GM19468 (cell line): ENCODE data around the gene PDGFRB.

Source experiments
- ATAC-seq: cut with Tn5 transposase; IDR thresholded peaks from one replicate; pipeline ENCODE4 v1.9.1; 2021; ENCODE audit warnings: mild to moderate bottlenecking, moderate library complexity, moderate number of reproducible peaks; ENCODE audit not compliant: unreplicated experiment; ENCODE audit errors: extremely low read depth

The PDGFRB gene

DNA sequence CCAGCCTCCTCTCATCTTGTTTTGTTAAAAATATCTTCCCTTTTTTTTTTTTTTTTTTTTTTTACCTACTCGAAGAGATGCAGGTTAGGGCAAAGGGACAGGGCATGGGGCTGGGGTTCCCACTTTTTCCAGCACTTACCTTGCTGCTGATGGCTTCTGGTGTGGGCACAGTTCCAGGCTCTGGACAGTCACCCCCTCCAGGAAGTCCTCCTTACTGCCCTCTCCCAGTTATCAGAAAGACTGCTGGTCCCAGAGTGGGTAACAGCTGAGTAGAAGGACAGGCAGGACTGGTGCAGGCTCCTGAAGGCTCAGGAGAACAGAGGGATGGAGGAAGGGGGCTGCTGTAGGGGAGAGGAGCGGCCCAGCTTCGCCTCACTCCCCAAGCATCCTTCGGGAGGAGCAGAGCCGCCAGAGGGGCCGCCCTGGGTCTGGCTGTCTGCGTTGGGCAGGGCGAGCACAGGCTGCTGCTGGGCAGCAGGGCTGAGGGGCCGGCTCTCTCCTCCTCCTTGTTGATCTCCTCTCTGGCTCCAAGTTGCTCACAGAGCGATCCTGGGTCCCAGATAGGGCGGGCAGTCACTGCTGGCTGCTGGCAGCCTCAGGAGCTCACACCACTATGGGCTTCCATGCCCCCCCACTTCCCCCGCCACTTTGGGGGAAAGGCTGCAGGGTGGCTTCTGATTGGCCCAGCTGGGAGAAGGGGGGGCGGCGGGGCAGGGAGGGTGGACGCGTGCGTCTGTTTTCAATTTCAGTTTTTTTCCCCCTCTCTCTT is at the start of gene PDGFRB:
PDGFRB (minus strand) TSS at position 588 of the 769 bp plus-strand sequence. CDS start 18,798 bp downstream, outside the sequence.
- ATAC-seq = no peak

DNA sequence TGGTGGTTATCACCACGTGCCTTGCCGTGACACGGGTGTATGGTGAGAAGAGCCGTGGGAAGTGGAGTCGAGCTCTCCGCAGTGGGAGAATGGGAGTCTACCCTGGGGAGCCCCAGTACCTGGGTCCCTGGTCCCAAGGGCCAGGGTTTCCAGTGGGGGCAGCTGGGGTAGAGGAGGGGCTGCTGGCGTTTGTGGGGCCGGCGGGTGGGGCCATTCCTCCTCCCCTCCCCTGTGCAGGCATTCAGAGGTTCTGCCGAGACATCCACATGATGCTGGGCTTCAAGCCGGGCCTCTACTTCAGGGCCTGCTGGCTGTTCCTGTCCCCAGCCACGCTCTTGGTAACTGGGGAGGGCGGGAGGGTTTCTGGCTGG is 48.9 kb upstream of the PDGFRB start:
- no peak for ATAC-seq

DNA sequence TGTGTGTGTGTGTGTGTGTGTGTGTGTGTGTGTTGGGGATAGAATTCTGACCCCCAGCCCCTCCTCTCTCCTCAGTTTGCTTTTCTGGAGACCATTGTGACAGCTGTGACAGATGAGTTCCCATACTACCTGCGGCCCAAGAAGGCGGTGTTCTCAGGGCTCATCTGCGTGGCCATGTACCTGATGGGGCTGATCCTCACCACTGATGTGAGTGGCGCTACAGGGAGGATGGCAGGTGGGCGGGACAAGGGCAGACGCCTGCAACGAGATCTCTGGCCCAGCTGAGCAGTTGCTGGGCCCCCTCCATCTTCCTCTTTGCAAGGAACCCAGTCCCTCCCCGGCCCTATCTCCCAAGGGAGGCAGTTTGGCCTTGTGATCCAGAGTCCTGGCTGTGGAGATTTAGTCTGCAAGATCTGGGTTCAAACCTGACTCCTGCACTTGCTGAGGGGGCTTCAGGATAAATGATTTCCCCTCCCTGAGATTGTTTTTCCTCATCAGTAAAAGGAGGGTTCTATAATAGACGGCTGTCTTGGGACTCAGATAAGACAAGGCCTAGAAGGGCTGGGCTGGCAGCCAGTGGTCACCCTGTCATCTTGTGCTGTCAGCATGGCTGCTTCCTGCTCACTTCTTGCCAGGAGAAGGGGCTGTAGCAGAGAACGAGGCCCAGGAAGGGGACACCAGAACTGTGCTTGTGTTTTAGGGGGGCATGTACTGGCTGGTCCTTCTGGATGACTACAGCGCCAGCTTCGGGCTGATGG is 48.4 kb upstream of the PDGFRB start:
- ATAC-seq = no peak

DNA sequence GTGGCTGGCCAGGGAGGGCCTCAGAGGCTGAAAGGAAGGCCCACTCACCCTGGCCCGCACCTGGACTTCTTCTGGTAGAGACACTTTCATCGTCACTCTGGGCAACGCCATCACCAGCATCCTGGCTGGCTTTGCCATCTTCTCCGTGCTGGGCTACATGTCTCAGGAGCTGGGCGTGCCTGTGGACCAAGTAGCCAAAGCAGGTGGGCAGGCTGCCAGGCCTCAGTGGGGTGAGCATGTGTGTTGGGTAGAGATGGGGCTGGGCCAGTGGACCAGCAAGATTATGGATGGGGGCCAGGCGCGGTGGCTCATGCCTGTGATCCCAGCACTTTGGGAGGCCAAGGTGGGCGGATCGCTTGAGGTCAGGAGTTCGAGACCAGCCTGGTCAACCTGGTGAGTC is 46.9 kb upstream of the PDGFRB start:
- ATAC-seq = no peak

DNA sequence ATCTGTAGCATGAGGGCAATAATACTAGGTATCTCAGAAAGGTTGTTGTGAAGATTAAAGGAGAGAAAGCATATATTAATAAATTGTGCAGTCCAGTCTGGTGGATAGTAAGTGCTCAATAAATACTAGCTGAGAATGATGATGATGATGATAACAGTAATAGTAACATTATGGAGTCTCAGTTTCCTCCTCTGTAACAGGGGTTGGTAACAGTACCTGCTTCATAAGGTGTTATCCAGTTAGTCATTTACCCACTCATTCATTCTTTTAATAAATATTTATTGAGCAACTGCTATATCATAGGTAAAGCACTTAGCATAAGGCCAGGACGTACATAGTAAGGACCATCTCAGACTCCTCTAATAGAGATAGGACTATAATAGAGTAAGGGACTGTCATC is 41.8 kb upstream of the PDGFRB start:
- no peak for ATAC-seq

DNA sequence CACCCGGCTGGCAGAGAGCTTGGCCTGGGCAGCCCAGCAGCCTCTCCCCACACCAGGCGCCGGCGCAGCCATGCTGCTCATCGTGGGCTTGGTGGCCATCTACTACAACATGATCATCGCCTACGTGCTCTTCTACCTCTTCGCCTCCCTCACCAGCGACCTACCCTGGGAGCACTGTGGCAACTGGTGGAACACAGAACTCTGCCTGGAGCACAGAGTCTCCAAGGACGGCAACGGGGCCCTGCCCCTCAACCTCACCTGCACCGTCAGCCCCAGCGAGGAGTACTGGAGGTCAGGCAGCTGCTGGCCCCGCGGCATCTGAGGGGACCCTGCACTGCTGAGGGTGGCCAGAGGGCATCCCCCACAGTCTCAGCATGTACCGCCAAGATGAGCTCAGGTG is 41.3 kb upstream of the PDGFRB start:
- no peak for ATAC-seq

DNA sequence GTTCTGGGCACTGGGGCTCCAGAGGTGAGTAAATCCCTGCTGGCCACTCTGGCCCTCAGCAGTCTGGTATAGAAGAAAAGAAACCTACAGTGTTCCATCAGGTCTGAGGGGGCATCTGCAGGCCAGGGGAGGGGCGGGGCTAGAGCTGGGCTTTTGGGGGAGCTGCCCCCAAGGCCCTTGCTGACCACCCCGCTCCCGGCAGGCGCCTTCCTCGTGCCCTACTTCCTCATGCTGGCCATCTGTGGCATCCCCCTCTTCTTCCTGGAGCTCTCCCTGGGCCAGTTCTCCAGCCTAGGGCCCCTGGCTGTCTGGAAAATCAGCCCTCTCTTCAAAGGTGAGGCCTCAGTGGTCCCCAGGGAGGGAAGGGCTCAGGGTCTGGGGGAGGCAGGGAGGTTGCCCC is 40.9 kb upstream of the PDGFRB start:
- ATAC-seq = no peak

DNA sequence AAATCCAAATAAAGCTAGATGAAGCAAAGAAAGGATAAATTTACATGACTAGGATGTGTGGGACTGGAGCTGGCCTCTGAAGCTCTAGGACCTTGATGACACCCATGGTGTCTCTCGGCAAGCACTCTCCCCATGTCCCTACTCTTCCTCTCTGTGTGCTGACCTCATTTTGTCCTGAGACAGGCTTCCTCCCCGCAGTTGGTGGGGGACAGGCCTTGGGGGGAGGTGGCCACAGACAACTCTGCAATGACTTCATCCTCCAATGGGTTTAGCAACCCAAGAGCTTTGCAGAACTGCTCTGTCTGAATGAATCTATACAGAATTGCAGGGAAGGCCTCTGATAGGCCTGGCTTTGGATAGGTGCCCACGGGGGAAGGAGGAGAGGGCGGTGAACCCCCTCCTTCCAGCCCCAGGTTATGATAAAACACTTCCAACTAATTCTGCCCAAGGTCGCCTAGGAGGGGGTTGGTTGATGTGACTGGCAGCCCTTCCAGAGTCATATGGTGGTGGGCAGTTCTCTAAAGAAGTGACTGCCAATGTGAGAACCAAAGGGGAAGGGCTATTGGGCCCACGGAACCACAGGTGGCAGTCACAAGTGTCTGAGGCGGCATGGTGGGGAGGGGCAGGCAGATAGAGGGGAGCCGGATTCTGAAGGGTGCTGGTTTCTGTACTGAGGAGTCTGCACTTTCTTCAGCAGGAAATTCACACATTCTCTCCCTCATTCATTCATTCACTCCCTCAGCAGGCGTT is 40.3 kb upstream of the PDGFRB start:
- ATAC-seq = no peak

DNA sequence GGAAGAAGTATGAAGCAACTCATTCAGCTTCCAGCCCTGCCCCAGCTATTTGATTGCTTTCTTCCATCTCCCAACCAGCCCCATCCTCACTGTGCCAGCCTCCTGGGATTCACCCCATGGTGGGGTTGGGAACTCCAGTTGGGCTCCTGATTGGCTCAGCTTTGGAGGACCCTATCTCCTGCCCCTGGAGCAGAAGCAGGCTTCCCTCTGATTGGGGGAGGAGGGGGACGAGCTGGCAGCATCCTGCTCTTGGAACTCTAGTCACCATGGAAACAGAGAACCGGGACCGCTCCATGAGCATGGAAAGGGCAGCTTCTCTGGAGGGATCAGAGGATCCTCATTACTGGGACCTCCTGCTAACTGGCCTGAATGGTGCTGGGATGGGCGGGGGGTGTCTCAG is 36.8 kb upstream of the PDGFRB start:
- no peak for ATAC-seq

DNA sequence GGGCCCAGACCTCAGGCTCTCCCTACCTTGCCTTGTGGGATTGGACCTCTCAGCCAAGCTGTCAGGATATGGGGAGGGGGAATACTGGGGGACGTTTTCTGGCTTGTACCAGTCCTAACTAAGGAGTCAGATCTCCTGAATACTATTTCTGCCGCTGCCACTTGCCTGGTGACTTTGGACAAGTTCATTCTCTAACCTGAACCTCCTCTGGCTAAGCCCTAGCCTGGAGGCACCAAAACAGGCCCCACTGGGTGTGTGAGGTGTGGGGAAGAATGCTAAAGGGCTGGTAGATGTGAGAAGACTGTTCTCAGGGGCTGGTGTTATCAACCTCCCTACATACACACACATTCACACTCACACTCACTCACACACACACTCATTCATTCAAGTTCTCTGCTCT is 35.3 kb upstream of the PDGFRB start:
- ATAC-seq = no peak

DNA sequence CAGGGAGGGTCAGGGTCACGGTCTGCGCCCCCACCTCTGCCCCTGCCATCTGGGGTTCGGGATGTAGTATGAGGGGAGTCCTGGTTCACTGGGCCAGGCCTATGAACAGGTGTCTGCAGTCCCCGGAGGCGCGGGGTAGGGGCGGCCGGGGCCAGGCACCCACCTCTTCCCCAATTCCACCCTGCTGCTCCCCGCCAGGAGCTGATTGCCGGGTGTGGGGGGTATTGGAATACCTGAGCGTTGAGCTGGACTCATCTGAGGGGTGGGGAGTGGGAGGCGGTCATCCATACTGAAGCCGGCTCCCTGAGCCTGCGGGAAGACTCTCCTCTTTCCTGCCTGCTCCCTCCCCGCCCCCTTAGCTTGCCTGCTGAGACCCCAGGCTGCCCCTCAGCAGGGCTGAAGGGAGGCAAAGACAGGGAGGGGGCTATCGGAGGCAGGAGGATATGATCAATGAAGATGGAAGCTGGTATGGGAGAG is 34.9 kb upstream of the PDGFRB start:
- no peak for ATAC-seq

DNA sequence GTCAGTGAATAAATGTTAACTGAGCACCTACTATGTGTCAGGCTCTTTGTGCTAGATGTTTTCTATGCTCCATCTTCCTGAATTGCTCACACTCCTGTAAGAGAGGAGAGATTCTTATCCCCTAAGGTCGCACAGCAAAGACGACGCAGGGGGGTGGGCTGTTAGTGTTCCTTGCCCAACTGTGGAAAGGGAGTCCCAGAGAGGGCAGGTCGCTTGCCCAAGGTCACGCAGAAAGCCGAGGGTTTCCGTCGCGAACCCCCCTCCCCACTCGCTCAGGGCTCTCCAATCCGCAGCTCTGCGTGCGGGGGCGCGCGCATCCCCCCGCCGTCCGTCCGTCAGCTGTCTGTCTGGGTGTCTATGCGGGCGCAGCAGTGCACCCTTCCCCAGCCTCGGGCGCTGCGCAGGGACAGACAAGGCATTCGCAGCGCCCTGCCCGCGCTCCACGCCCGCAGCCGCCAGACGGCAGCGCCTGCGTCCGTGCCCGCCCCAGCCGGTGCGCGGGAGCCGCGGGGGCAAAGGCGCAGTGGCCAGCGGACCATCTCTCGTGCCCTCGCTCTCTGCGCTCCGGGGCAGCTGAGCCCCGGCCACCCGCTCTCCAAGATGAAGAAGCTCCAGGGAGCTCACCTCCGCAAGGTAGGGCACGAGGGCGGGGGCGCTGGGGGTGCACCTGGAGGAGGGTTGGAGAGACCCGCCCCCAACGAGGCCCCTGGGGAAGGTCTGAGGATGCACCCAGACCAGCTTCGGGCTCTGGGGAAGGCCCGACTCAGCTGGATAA is 34.3 kb upstream of the PDGFRB start, which contains the start of gene SLC6A7:
SLC6A7 (plus strand) TSS at position 335 of the 775 bp plus-strand sequence; CDS start at position 601, 266 bp downstream.
- ATAC-seq = no peak

DNA sequence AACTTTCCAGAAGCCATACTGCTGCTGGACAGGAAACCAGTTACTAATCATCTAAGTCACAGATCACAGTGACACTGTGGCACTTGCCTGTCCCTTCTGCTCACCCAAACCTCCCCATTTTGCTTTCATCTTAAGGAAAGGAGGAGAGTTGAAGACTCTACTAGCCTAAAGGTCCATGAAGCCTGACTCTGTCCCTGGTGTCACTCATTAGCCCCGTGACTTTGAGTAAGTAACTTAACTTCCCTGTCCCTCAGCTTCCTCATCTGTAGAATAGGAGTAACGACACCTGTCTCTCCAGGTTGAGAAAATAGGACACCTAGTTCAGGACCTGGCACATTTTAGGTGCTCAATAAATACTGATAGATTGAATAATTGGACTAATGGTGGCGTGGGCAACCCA is 33.7 kb upstream of the PDGFRB start:
- no peak for ATAC-seq

DNA sequence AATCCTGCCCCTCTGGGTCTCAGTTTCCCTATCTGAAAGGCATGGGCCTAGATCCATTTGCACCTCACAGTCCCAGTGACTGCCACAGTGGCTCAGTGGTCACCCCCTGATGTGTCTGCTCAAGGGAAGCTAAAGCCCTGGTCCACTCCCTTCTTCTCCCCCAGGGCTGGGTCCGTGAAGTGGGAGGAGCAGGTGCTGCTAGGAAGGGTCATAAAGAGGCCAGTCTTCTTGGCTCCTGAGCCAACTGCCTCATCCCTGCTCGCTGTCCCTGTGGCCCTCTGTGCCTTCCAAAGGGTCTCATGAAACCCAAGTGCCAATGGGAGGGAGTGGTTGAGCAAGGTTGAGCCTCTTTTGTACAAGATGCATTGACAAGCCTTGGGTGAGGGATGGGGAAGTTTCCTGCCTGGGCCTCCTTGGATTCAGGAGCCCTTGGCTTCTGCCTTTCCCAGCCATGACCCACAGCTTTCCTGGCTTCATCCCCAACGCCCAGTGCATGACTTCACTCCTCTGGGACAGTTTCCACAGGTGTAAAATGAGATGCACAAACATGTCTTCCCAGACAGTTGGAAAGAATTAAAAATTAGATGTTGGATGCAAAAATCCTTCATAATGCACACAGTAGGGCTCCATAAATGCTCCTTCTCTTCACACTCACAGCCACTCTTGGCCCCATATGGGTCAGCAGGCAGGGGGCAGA is 32.6 kb upstream of the PDGFRB start:
- ATAC-seq = no peak

DNA sequence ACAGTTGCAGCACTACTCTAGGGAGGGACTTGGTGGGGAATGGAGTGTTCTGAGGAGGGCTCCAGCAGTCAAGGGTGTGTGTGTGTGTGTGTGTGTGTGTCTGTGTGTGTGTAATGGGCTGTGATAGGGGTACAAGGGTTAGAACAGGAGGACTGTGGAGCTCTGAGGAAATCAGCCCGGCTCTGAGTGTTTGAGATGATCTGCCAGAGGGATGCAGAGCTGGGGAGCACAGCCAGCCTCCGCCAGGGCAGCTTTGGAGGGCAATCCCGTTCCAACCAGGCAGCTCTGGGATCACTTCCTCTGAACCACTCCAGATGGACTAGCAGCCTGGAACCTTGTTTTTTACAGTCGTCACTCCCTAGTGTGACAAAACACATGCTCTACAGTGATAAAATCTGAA is 31.3 kb upstream of the PDGFRB start:
- ATAC-seq = no peak

DNA sequence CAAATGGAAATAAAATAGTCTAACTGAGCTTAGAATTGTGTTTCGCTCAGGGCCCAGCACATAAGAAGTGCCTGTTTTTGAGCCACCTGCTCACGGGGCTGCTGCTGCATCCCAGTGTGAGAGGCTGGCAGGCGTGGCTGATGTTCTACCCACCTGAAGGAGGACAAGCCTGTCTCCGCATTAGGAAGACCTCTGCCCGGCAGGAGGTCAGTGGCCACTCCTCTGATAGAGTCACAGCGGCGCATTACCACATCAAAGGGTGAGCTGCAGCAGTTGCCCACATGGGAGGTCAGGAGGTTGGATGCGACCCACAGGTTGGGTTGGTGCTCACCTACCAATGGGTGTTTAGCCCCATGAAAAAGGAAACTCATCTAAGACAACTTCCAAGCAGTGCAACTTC is 30.5 kb upstream of the PDGFRB start:
- ATAC-seq = no peak

DNA sequence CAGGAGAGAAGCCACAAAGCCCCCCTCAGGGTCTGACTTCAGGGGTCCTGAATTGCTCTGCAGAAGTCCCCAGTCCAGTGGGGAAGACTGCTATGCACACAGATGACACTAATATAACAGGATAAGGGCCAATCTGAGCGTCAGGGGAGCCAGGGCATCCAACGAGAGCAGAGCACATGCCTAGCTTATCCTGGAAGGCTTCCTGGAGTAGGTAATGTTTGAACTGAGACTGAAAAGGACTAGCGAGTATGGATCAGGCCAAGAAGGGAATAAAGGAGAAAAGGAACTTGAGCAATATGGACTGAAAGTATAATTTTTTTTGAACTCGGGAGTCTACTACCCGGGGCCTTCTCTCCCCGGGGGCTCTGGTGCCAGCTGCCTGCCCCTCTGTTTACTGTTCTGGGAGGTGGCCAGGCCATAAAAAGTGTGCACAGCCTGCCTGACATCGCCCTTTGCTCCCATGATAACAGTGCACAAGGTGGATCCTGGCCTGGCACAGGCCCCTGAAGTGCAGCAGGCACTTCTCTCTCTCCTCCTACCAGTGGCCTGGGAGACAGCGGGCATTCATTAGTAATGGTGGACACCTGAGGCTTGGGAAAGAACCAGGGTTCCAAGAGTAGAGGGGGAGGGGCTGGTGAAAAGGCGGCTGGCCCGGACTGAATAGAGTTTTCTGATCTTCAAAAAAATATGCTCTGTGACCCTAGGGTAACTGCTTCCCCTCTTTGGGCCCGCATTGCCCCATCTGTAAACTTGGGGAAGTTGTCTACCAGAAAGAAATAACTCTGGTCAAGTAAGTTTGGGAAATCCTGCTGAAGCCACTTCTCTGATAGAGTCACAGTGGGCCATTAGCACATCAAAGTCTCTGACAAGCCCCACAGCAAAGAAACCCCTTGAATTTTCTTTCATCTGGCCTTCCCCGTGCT is 29.6 kb upstream of the PDGFRB start:
- ATAC-seq = no peak

DNA sequence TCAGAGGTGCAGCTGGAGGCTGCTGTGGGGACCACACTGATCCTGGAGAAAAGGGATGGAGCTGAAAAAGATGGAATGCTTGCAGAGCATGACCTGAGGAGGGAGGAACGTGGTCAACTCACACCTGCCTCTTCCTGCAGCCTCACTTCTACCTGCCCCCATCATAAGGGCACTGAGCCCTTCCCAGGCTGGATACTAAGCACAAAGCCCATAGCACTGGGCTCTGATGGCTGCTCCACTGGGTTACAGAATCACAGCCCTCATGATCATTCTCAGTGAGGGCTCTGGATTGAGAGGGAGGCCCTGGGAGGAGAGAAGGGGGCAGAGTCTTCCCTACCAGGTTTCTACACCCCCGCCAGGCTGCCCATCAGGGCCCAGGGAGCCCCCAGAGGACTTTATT is 28.4 kb upstream of the PDGFRB start:
- ATAC-seq = no peak
